Subcutaneous abdominal adipose tissue (tissue), 5 donors: ENCODE measurements around the gene CACNG8.

Experiments
- H3K27ac ChIP-seq: one replicate; pipeline ENCODE4 v1.7.0; 2013; ENCODE audit warnings: low read depth, mild to moderate bottlenecking, inconsistent platforms, low read length, moderate library complexity
- H3K27me3 ChIP-seq, 5 donors: one replicate each; pipeline ENCODE4 v1.7.0; 2013; ENCODE audit warnings: low read length in 5 of 5, inconsistent platforms in 1 of 5; ENCODE audit not compliant: control insufficient read depth in 5 of 5, insufficient read depth in 4 of 5
- H3K36me3 ChIP-seq, 5 donors: one replicate each; pipeline ENCODE4 v1.7.0; 2013; ENCODE audit warnings: low read length in 5 of 5; ENCODE audit not compliant: control insufficient read depth in 5 of 5, insufficient read depth in 5 of 5
- H3K4me1 ChIP-seq, 5 donors: one replicate each; pipeline ENCODE4 v1.7.0; 2013; ENCODE audit warnings: low read length in 5 of 5, mild to moderate bottlenecking in 3 of 5, moderate library complexity in 1 of 5; ENCODE audit not compliant: control insufficient read depth in 5 of 5, insufficient read depth in 5 of 5
- H3K4me3 ChIP-seq, 5 donors: one replicate each; pipeline ENCODE4 v1.7.0; 2013; ENCODE audit warnings: low read length in 5 of 5, low read depth in 1 of 5
- H3K9ac ChIP-seq, 5 donors: one replicate each; pipeline ENCODE4 v1.7.0; 2013; ENCODE audit warnings: low read length in 5 of 5, mild to moderate bottlenecking in 4 of 5, moderate library complexity in 3 of 5
- H3K9me3 ChIP-seq, 5 donors: one replicate each; pipeline ENCODE4 v1.7.0; 2013; ENCODE audit warnings: low read length in 5 of 5; ENCODE audit not compliant: control insufficient read depth in 5 of 5
- donor health status: healthy.
- donor health status: healthy.
- donor health status: healthy.
- donor health status: healthy.
- donor health status: healthy.

The CACNG8 gene

DNA sequence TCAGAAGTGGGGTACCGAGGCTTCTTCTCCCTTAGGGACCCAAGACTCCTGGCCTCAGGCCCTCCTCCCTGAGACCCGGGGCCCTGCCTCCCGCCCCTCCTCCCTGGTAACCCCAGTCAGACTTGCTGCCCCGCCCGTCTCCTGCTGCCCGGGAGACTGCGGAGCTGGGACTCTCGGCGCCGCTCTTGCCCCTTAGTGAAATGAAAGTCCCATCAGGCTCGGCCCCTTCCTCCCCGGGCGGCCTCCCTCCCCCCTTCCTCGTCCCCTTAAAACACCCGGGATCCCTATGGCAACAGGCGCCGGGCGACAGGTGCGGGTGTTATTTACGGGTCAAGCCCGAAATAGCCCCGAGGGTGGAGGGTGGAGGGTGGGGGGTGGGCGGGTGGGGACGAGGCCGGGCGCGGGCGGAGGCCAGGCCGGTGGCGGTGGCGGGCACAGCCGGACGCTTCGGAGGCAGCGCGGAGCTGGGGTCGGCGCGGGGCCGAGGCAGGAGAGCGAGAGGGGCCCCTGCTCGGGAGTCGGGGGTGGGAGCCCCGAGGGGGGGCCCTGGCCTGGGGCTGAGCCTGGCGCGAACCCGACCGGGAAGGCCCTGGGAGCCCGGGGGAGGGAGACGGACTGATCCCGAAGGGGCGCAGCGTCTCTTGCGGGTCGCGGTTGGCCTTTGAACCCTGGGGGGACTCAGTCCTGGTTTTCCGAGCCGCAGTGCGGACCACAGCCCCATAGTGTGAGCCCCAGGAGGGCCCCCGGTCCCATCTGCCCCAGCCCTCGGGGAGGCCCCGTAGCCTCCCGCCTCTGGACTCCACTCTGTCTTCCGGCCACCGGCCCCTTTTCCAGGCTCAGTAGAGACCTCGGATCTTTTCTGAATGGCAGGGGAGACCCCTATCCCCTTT, 28.7 kb downstream of the CACNG8 start, which contains the start of gene CACNG6:
CACNG6 (plus strand) TSS at position 414 of the 890 bp plus-strand sequence. CDS start 1,241 bp downstream, outside the sequence.
- H3K36me3 ChIP-seq = no peaks in the 10 kb centered on the region
- peak within 1 kb of the TSS in 1 of 5 donors; percentile 51 for H3K9ac ChIP-seq
- H3K27me3 ChIP-seq = peaks cover 30 to 42% (median 36%) of the 10 kb centered on the region in 5 donors
- peak within 1 kb of the TSS in 1 of 5 donors; percentile 48 for H3K4me3 ChIP-seq
- peaks cover 0 to 11% (median 5%) of the 10 kb centered on the region in 5 donors for H3K4me1 ChIP-seq
- no peaks in the 10 kb centered on the region for H3K9me3 ChIP-seq
- no peak within 1 kb of the TSS for H3K27ac ChIP-seq

DNA sequence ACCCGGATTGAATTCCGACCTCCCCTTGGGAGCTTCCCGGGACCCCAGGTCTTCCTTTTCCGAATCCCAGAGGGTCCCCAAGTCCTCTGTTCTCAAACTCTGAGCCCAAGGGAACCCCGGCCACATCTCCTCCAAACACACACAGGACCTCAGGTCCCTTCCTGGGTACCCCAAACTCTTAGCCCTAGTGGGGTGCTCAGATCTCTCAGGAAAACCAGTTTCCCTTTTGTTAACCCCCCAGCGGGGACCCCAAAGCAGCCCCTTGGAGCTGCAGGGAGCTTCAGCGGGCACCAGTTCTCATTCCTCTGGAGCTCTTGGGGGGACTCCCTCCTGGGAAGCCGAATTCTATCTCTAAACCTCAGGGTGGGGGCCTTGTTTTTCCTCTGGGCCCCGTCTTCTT, 29.5 kb downstream of the CACNG8 start:
- H3K27ac ChIP-seq = no peak overlapping the region

DNA sequence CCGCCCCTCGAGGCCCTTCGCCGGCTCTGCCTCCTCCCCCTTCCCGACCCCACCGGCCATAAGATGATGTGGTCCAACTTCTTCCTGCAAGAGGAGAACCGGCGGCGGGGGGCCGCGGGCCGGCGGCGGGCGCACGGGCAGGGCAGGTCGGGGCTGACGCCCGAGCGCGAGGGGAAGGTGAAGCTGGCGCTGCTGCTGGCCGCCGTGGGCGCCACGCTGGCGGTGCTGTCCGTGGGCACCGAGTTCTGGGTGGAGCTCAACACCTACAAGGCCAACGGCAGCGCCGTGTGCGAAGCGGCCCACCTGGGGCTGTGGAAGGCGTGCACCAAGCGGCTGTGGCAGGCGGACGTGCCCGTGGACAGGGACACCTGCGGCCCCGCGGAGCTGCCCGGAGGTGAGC, 30.1 kb downstream of the CACNG8 start:
- Histone ChIP-seq H3K27ac (no peak overlapping the region), H3K36me3 (no peaks in the 10 kb centered on the region), H3K9ac (no peak overlapping the region), H3K4me3 (no peak overlapping the region), H3K9me3 (no peaks in the 10 kb centered on the region), H3K27me3 (peaks cover 30 to 45% (median 37%) of the 10 kb centered on the region in 5 donors), H3K4me1 (peaks cover 0 to 11% (median 5%) of the 10 kb centered on the region in 5 donors)

More for the DNA sequence above, 29.5 kb downstream of the CACNG8 start:
- peaks cover 0 to 11% (median 5%) of the 10 kb centered on the region in 5 donors for H3K4me1 ChIP-seq
- H3K36me3 ChIP-seq = no peaks in the 10 kb centered on the region
- peaks cover 30 to 42% (median 36%) of the 10 kb centered on the region in 5 donors for H3K27me3 ChIP-seq
- H3K9ac ChIP-seq = no peak overlapping the region
- no peak overlapping the region for H3K4me3 ChIP-seq
- no peaks in the 10 kb centered on the region for H3K9me3 ChIP-seq

DNA sequence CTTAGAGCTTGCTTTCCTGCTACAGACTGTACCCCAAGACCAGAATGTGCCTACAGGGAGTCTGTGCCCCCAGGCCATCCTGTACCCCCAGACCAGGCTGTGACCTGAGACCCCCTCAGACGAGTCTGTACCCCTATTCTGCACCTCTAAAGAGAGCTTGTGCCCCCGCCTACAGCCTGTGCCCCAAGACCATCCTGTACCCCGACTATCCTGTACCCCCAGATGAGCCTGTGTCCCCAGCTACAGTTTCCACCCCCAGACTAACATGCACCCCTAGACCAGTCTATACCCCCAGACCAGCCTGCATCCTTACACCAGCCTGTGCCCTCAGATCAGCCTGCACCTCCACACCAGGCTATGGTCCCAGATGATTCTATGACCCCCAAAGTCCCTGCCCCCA, 30.7 kb downstream of the CACNG8 start:
- no peaks in the 10 kb centered on the region for H3K9me3 ChIP-seq
- H3K4me1 ChIP-seq = peaks cover 0 to 11% (median 5%) of the 10 kb centered on the region in 5 donors
- H3K27ac ChIP-seq = no peak overlapping the region
- H3K9ac ChIP-seq = no peak overlapping the region
- no peak overlapping the region for H3K4me3 ChIP-seq
- peaks cover 30 to 46% (median 38%) of the 10 kb centered on the region in 5 donors for H3K27me3 ChIP-seq
- H3K36me3 ChIP-seq = no peaks in the 10 kb centered on the region

DNA sequence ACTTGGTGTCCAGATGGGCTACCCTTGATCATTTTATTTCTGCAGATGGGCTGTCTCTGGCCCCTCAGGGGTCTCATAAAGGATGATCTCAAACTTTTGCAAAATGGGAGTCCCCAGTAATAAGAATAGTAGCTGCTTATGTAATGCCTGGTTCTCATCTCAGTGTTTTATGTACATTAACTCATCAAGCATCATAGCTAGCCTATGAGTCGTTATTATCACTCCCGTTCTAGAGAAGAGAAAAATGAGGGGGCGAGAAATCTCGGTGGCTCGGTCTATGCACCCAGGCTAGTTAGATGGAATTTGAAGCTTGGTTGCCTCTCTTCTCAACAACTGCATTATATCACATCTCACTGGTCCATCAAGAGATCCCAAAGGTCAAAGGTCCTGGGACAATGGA, 32.1 kb downstream of the CACNG8 start:
- no peak overlapping the region for H3K9ac ChIP-seq
- no peaks in the 10 kb centered on the region for H3K36me3 ChIP-seq
- H3K27me3 ChIP-seq = peaks cover 32 to 48% (median 44%) of the 10 kb centered on the region in 5 donors
- H3K4me1 ChIP-seq = peaks cover 0 to 8% (median 5%) of the 10 kb centered on the region in 5 donors
- no peaks in the 10 kb centered on the region for H3K9me3 ChIP-seq
- no peak overlapping the region for H3K27ac ChIP-seq
- H3K4me3 ChIP-seq = no peak overlapping the region

DNA sequence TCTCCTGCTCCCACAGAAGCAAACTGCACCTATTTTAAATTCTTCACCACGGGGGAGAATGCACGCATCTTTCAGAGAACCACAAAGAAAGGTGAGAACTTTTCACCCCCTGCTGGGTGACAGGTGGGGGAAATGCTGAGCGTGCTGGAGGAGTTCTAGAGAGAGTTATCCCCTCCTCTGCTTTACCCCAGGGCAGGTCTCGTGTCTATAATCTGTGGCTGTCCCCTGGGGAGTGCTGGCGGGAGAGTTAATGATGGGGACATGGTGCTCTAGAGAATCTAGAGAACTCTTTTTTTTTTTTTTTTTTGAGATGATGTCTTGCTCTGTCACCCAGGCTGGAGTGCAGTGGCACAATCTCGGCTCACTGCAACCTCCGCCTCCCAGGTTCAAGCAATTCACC, 35.5 kb downstream of the CACNG8 start:
- no peaks in the 10 kb centered on the region for H3K36me3 ChIP-seq
- peaks cover 19 to 38% (median 31%) of the 10 kb centered on the region in 5 donors for H3K27me3 ChIP-seq
- no peak overlapping the region for H3K4me3 ChIP-seq
- H3K9me3 ChIP-seq = no peaks in the 10 kb centered on the region
- no peak overlapping the region for H3K27ac ChIP-seq
- H3K9ac ChIP-seq = no peak overlapping the region
- H3K4me1 ChIP-seq = no peaks in the 10 kb centered on the region

DNA sequence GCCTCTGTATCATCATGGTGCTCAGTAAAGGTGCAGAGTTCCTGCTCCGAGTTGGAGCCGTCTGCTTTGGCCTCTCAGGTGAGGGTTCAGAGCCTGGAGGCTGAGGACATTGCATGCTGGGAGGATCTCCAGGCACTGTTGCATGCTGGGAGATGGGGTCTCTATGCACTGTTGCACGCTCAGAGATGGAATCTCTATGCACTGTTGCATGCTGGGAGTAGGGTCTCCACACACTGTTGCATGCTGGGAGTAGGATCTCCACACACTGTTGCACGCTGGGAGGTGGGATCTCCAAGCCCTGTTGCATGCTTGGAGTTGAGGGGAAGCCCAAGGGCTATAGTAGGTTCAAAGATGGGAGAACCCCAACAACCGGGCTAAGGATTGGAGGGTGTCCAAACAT, 37.0 kb downstream of the CACNG8 start:
- H3K4me1 ChIP-seq = no peaks in the 10 kb centered on the region
- H3K9me3 ChIP-seq = no peaks in the 10 kb centered on the region
- H3K27ac ChIP-seq = no peak overlapping the region
- H3K9ac ChIP-seq = no peak overlapping the region
- H3K4me3 ChIP-seq = no peak overlapping the region
- H3K27me3 ChIP-seq = peaks cover 8 to 30% (median 17%) of the 10 kb centered on the region in 5 donors
- H3K36me3 ChIP-seq = no peaks in the 10 kb centered on the region

DNA sequence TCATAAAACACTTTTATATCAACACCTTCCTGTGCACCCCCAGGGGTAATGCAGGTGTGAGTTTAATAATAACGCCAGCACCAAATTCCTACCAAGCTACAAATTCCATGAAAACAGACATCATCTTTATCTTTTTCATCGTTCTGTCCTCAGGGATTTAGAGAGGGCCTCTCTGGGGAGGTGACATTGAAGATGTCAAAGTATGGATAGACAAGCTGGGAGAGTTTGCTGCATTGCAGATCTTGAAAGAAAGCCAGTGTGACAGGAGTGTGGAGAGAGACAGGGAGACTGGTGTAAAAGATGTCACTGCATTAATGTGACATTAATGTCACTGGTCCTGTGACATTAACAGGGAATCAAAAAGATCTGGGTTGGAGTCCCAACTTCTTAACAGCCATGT, 38.8 kb downstream of the CACNG8 start:
- no peak overlapping the region for H3K4me3 ChIP-seq
- H3K9ac ChIP-seq = no peak overlapping the region
- H3K27me3 ChIP-seq = peaks cover 4 to 27% (median 11%) of the 10 kb centered on the region in 5 donors
- no peaks in the 10 kb centered on the region for H3K9me3 ChIP-seq
- H3K4me1 ChIP-seq = no peaks in the 10 kb centered on the region
- H3K27ac ChIP-seq = no peak overlapping the region
- H3K36me3 ChIP-seq = no peaks in the 10 kb centered on the region

DNA sequence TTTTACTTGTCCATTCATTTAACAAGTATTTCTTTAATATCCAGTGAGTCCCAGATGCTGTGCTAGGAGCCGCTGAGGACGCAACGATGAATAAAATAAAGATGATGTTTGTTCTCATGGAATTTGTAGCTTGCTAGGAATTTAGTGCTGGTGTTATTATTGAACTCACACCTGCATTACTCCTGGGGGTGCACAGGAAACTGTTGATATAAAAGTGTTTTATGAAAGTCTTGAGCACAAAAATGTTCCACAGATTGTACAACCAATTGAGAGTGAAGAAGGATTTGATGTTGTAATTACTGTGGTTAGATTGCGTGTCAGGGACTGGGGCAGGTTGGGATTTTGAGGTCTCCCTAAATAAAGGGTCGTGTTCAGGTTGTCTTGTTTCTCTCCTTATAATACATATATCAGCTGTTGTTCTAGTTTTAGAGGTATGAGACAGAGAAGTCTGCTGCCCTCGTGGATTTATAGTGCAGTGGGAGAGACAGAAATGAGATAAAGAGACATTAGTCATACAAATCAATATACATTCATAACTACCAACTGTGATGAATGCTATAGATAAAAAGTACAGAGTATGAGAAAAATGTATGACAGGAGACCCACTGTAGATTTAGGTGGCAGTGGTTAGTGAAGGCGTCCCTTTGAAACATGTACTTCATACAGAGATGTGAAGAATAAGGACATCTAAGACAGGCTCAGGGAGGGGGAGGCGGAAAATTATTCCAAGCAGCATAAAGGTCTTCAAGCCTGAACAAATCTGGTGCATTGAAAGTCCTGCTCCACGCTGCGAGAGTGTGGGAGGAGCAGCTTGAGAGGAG, 40.0 kb downstream of the CACNG8 start:
- H3K9me3 ChIP-seq = no peaks in the 10 kb centered on the region
- peaks cover 4 to 23% (median 11%) of the 10 kb centered on the region in 5 donors for H3K27me3 ChIP-seq
- no peak overlapping the region for H3K27ac ChIP-seq
- H3K36me3 ChIP-seq = no peaks in the 10 kb centered on the region
- H3K4me3 ChIP-seq = no peak overlapping the region
- no peaks in the 10 kb centered on the region for H3K4me1 ChIP-seq
- H3K9ac ChIP-seq = no peak overlapping the region

DNA sequence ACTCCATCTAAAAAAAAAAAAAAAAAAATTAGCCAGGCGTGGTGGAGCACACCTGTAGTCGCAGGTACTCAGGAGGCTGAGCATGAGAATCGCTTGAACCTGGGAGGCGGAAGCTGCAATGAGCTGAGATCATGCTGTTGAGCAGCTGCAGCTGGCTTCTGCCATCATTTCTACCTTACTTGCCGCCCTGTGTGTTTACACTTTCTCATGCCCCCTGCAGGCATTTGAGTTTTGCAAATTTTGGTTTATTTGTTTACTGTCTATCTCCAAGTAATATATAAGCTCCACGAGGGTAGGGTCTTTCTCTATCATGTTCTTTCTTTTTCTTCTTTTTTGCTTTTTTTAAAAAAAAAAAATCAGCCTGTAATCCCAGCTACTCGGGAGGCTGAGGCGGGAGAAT, 46.7 kb downstream of the CACNG8 start:
- Histone ChIP-seq H3K9me3 (no peaks in the 10 kb centered on the region), H3K27me3 (peaks cover 9 to 15% (median 11%) of the 10 kb centered on the region in 5 donors), H3K9ac (no peak overlapping the region)

More for the DNA sequence above, 46.7 kb downstream of the CACNG8 start:
- no peak overlapping the region for H3K4me3 ChIP-seq
- no peak overlapping the region for H3K27ac ChIP-seq
- no peaks in the 10 kb centered on the region for H3K4me1 ChIP-seq
- no peaks in the 10 kb centered on the region for H3K36me3 ChIP-seq
